ENCODE results near the gene SLC8A2.

GRCh38 chr19:47475465-47475864, 3.8 kb upstream of the SLC8A2 start:
- no peak for TF ChIP-seq CTCF (conservative IDR thresholded peaks at IDR 0.05; ENCODE audit: low read length)
- TF ChIP-seq EZH2phosphoT487 (IDR thresholded peaks at IDR 0.05; ENCODE audit: borderline replicate concordance, low read depth, low read length) = no peak

Measured in OCI-LY7 (cell line).